HCT116 (cell line): ENCODE data around the gene PPIL3. TPM values are rescaled to one million over a fixed set of nuclear protein-coding genes. Genes with fewer than 3 reads are reported as not detected.

Experiments used
- ATAC-seq: fragments of 200-7000 bp; cut with Tn5 transposase; 2 replicates; pipeline ENCODE4 v1.9.1; 2020; ENCODE audit warnings: mild to moderate bottlenecking, moderate library complexity
- BruUV-seq: library from RNA; stranded (reverse); fragments of 400-500 nt; replicated peaks from 2 replicates; lab custom pipeline; 2021; lab: Mats Ljungman, UMichigan
- CTCF ChIA-PET: fragments of 300-600 bp; sonication (Branson Sonifier 250); formaldehyde crosslinking; loops from one replicate; lab custom pipeline; 2021; ENCODE audit warnings: antibody characterized with exemption; lab: Charles Lee
- POLR2A ChIA-PET: fragments of 300-600, 350-600 bp; sonication (Branson Sonifier 250); formaldehyde crosslinking; loops from one replicate; lab custom pipeline; 2021; ENCODE audit warnings: antibody characterized with exemption; lab: Charles Lee
- RAD21 ChIA-PET, 2 experiments: fragments of 300-600 bp; sonication (Branson Sonifier 250); formaldehyde crosslinking; loops; one replicate each; lab custom pipeline; 2023; ENCODE audit warnings: low total read pairs in 2 of 2; ENCODE audit not compliant: uncharacterized antibody in 2 of 2, unreplicated experiment in 2 of 2, low non-redundant PET in 1 of 2; lab: Charles Lee
- DNase-seq: peaks from one replicate; pipeline ENCODE4 v3.0.0-alpha.2; 2010; ENCODE audit warnings: low read depth, low spot score
- H2AFZ ChIP-seq: fragments of 200-600 bp; shearing (Covaris generic), sonication (generic); 2 replicates; pipeline ENCODE4 v1.6.1; 2017; ENCODE audit warnings: low read depth, mixed run types, mixed read lengths, antibody characterized with exemption, low read length; ENCODE audit not compliant: poor library complexity, severe bottlenecking
- H3K27ac ChIP-seq: 2 replicates; pipeline ENCODE4 v1.5.1; 2012; ENCODE audit warnings: low read depth, low read length
- H3K27me3 ChIP-seq: fragments of 200-600 bp; sonication (generic); 2 replicates; pipeline ENCODE4 v1.6.1; 2016; ENCODE audit warnings: mixed run types, low read length, mixed read lengths; ENCODE audit not compliant: insufficient read depth
- H3K36me3 ChIP-seq, 2 experiments: fragments of 200-500 bp in 1 of 2; fragments of 200-600 bp in 1 of 2; sonication (Bioruptor generic) in 1 of 2; sonication (generic) in 1 of 2; 2 replicates each; pipeline versions ENCODE4 v1.5.1 to v1.6.1; 2014 to 2016; ENCODE audit warnings: low read length in 2 of 2, inconsistent platforms in 1 of 2, mixed read lengths in 1 of 2, mixed run types in 1 of 2; ENCODE audit not compliant: insufficient read depth in 2 of 2, control insufficient read depth in 1 of 2
- H3K4me1 ChIP-seq, 2 experiments: fragments of 200-600 bp in 1 of 2; sonication (generic) in 1 of 2; 2 replicates each; pipeline versions ENCODE4 v1.5.1 to v1.6.1; 2012 to 2017; ENCODE audit warnings: low read length in 2 of 2, inconsistent platforms in 1 of 2, mild to moderate bottlenecking in 1 of 2, mixed read lengths in 1 of 2, mixed run types in 1 of 2, moderate library complexity in 1 of 2; ENCODE audit not compliant: insufficient read depth in 2 of 2, control insufficient read depth in 1 of 2
- H3K4me2 ChIP-seq: fragments of 200-600 bp; sonication (generic); 2 replicates; pipeline ENCODE4 v1.6.1; 2017; ENCODE audit warnings: mixed run types, low read length, mixed read lengths
- H3K4me3 ChIP-seq, 2 experiments: fragments of 200-600 bp in 1 of 2; sonication (generic) in 1 of 2; replicated peaks in 1 of 2; 2 replicates each; pipeline ENCODE4 v1.5.1; 2011 to 2016; ENCODE audit warnings: low read length in 2 of 2, control low read depth in 1 of 2, low read depth in 1 of 2, mild to moderate bottlenecking in 1 of 2, mixed read lengths in 1 of 2, mixed run types in 1 of 2
- H3K79me2 ChIP-seq: fragments of 200-600 bp; sonication (generic); 2 replicates; pipeline ENCODE4 v1.6.1; 2017; ENCODE audit warnings: mild to moderate bottlenecking, mixed run types, low read length, moderate library complexity, mixed read lengths; ENCODE audit not compliant: insufficient read depth
- H3K9ac ChIP-seq: fragments of 200-600 bp; sonication (generic); 2 replicates; pipeline ENCODE4 v1.6.1; 2016; ENCODE audit warnings: low read length, mixed read lengths
- H3K9me2 ChIP-seq: fragments of 200-600 bp; sonication (generic), shearing (Covaris generic); 2 replicates; pipeline ENCODE4 v1.6.1; 2017; ENCODE audit warnings: mixed run types, mild to moderate bottlenecking, moderate library complexity; ENCODE audit not compliant: insufficient read depth
- H3K9me3 ChIP-seq, 2 experiments: fragments of 200-500 bp in 1 of 2; fragments of 200-600 bp in 1 of 2; sonication (Bioruptor generic) in 1 of 2; sonication (generic) in 1 of 2; 2 replicates each; pipeline ENCODE4 v1.6.1; 2014 to 2017; ENCODE audit warnings: low read length in 2 of 2, mixed read lengths in 2 of 2, inconsistent platforms in 1 of 2, low read depth in 1 of 2, mild to moderate bottlenecking in 1 of 2, mixed run types in 1 of 2, moderate library complexity in 1 of 2; ENCODE audit not compliant: control insufficient read depth in 1 of 2, insufficient read depth in 1 of 2
- H4K20me1 ChIP-seq: fragments of 200-600 bp; sonication (generic), shearing (Covaris generic); 2 replicates; pipeline ENCODE4 v1.6.1; 2017; ENCODE audit warnings: mixed run types, mild to moderate bottlenecking, moderate library complexity; ENCODE audit not compliant: insufficient read depth
- CBX3 ChIP-seq: IDR thresholded peaks from 2 replicates; pipeline ENCODE4 v1.6.1; 2012; ENCODE audit warnings: low read depth
- CEBPB ChIP-seq: IDR thresholded peaks from 2 replicates; pipeline ENCODE4 v1.6.1; 2012; ENCODE audit warnings: low read depth
- EGR1 ChIP-seq: IDR thresholded peaks from 2 replicates; pipeline ENCODE4 v1.6.1; 2012; ENCODE audit warnings: low read depth
- ELF1 ChIP-seq: IDR thresholded peaks from 2 replicates; pipeline ENCODE4 v1.6.1; 2012; ENCODE audit warnings: low read depth, borderline replicate concordance
- EZH2 ChIP-seq: fragments of 200-600 bp; sonication (generic); IDR thresholded peaks from 2 replicates; pipeline ENCODE4 v1.6.1; 2017; ENCODE audit warnings: antibody characterized with exemption, mixed run types
- FOSL1 ChIP-seq: IDR thresholded peaks from 2 replicates; pipeline ENCODE4 v1.6.1; 2012; ENCODE audit warnings: low read depth
- JUND ChIP-seq: IDR thresholded peaks from 2 replicates; pipeline ENCODE4 v1.6.1; 2012
- POLR2A ChIP-seq: IDR thresholded peaks from 2 replicates; pipeline ENCODE4 v1.7.0; 2011; ENCODE audit warnings: borderline replicate concordance; ENCODE audit not compliant: insufficient read depth, insufficient read length; ENCODE audit errors: extremely low read depth
- POLR2AphosphoS5 ChIP-seq: IDR thresholded peaks from 2 replicates; pipeline ENCODE4 v1.6.1; 2011; ENCODE audit warnings: mild to moderate bottlenecking, low read depth, low read length, moderate library complexity
- RAD21 ChIP-seq: IDR thresholded peaks from 2 replicates; pipeline ENCODE4 v1.6.1; 2012; ENCODE audit warnings: low read depth, mild to moderate bottlenecking
- SIN3A ChIP-seq: IDR thresholded peaks from 2 replicates; pipeline ENCODE4 v1.6.1; 2012; ENCODE audit warnings: low read depth
- SP1 ChIP-seq: IDR thresholded peaks from 2 replicates; pipeline ENCODE4 v1.6.1; 2012; ENCODE audit warnings: low read depth
- SRF ChIP-seq: IDR thresholded peaks from 2 replicates; pipeline ENCODE4 v1.6.1; 2012; ENCODE audit warnings: low read depth
- TCF7L2 ChIP-seq: IDR thresholded peaks from 2 replicates; pipeline ENCODE4 v1.7.0; 2011; ENCODE audit warnings: borderline replicate concordance, inconsistent platforms; ENCODE audit not compliant: insufficient read depth, insufficient read length; ENCODE audit errors: extremely low read depth
- intact Hi-C: fragments of 100-400 bp; cut with micrococcal nuclease; formaldehyde crosslinking; loops from 2 replicates; pipeline ENCODE4 v1.10.0; 2022
- total RNA-seq: library from RNA; stranded (reverse); gene quantifications from one replicate; pipeline ENCODE4 v1.2.1, GENCODE V29; 2021; ENCODE audit not compliant: unreplicated experiment
- TF ChIP-seq, protein P1 (sequence below): IDR thresholded peaks from 2 replicates; pipeline ENCODE4 v1.6.1; 2011; ENCODE audit warnings: mild to moderate bottlenecking, low read length, moderate library complexity; ENCODE audit not compliant: insufficient replicate concordance; ENCODE audit errors: extremely low read depth
- TF ChIP-seq, protein P2 (sequence below): IDR thresholded peaks from 2 replicates; pipeline ENCODE4 v1.6.1; 2012; ENCODE audit warnings: low read depth

The PPIL3 gene
- total RNA-seq, 1 experiment from 2014 or later, result 55.9 TPM

DNA sequence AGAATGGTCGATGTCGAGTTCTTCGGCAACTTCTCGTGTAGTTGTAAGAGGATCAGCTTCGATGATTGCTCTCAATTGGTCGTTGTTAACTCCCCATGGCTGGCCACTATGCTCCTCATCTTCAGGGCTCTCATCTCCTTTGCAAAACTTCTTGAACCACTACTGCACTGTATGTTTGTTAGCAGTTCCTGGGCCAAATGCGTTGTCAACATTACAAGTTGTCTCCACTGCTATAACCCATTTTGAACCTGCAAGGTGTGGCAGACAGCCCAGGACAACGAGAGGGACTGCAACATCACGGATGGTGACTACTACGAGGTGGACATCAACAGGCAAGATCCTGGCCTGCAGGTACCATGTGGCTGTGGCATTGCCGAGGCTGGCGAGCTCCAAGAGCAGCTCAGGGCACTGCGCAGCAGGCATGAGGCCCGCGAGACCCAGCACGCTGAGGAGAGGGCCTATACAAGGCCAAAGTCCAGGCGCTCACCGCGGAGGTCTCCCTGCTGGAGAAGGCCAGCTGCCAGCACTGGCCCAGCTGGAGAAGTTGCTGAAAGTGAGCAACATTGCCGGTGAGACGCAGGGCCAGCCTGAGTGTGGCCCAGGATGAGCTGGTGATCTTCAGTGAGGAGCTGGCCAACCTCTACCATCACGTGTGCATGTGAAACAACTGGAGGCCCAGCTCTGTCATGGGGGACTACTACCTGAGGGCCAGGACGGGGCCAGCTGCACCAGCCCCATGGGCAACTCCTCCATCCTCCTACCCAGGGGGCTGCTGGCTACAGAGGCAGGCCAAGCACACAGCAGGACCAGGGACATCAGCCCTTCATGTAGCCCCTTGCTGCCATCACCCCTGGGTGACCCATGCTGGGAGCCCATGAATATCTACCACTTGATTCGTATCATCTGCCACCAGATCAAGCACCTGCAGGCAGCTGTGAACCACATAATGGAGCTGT lies 44.6 kb downstream of the PPIL3 start:
- RAD21 ChIA-PET, result no interaction called here
- ATAC-seq (no peak), DNase-seq (no peak)
- no peaks in the 10 kb centered on the region for H3K27me3 ChIP-seq
- TF ChIP-seq POLR2AphosphoS5 (no peak), JUND (no peak), SRF (no peak), SP1 (no peak), POLR2A (no peak), TCF7L2 (no peak), CBX3 (no peak), EZH2 (no peak), SIN3A (no peak), ELF1 (no peak), CEBPB (no peak), EGR1 (no peak), RAD21 (no peak), FOSL1 (no peak)
- TF ChIP-seq, protein P1, sequence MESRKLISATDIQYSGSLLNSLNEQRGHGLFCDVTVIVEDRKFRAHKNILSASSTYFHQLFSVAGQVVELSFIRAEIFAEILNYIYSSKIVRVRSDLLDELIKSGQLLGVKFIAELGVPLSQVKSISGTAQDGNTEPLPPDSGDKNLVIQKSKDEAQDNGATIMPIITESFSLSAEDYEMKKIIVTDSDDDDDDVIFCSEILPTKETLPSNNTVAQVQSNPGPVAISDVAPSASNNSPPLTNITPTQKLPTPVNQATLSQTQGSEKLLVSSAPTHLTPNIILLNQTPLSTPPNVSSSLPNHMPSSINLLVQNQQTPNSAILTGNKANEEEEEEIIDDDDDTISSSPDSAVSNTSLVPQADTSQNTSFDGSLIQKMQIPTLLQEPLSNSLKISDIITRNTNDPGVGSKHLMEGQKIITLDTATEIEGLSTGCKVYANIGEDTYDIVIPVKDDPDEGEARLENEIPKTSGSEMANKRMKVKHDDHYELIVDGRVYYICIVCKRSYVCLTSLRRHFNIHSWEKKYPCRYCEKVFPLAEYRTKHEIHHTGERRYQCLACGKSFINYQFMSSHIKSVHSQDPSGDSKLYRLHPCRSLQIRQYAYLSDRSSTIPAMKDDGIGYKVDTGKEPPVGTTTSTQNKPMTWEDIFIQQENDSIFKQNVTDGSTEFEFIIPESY, result no peak
- TF ChIP-seq, protein P2, sequence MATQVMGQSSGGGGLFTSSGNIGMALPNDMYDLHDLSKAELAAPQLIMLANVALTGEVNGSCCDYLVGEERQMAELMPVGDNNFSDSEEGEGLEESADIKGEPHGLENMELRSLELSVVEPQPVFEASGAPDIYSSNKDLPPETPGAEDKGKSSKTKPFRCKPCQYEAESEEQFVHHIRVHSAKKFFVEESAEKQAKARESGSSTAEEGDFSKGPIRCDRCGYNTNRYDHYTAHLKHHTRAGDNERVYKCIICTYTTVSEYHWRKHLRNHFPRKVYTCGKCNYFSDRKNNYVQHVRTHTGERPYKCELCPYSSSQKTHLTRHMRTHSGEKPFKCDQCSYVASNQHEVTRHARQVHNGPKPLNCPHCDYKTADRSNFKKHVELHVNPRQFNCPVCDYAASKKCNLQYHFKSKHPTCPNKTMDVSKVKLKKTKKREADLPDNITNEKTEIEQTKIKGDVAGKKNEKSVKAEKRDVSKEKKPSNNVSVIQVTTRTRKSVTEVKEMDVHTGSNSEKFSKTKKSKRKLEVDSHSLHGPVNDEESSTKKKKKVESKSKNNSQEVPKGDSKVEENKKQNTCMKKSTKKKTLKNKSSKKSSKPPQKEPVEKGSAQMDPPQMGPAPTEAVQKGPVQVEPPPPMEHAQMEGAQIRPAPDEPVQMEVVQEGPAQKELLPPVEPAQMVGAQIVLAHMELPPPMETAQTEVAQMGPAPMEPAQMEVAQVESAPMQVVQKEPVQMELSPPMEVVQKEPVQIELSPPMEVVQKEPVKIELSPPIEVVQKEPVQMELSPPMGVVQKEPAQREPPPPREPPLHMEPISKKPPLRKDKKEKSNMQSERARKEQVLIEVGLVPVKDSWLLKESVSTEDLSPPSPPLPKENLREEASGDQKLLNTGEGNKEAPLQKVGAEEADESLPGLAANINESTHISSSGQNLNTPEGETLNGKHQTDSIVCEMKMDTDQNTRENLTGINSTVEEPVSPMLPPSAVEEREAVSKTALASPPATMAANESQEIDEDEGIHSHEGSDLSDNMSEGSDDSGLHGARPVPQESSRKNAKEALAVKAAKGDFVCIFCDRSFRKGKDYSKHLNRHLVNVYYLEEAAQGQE, result no peak
- H3K79me2 ChIP-seq, result no peaks in the 10 kb centered on the region
- intact Hi-C loops, result no loop called here
- no peak overlapping the region for H2AFZ ChIP-seq
- no peak overlapping the region for H3K27ac ChIP-seq
- no peaks in the 10 kb centered on the region for H3K9me3 ChIP-seq
- H3K9ac ChIP-seq, result no peak overlapping the region
- no peaks in the 10 kb centered on the region for H4K20me1 ChIP-seq
- POLR2A ChIA-PET, result interaction anchor here (0.9 kb wide), 1 partner anchor 20 kb away, joined by 3 read pairs; the partner anchor contains the start of gene CLK1
- H3K36me3 ChIP-seq, result no peaks in the 10 kb centered on the region
- no TSS peak for BruUV-seq
- no peak overlapping the region for H3K4me2 ChIP-seq
- CTCF ChIA-PET, result no interaction called here
- no peak overlapping the region for H3K4me3 ChIP-seq
- no peaks in the 10 kb centered on the region for H3K9me2 ChIP-seq
- peaks cover 0 to 4% of the 10 kb centered on the region in 2 experiments; a peak in 1 of 4 replicates for H3K4me1 ChIP-seq
